Measurements from ENCODE around the gene ATIC.

Gene ATIC

GRCh38 chr2:215384710-215385109, 72.9 kb downstream of the ATIC start (continued):
- TF ChIP-seq ZNF398 (tag by site-specific recombination; IDR thresholded peaks at IDR 0.05) (no peak), SCRT1 (tag by site-specific recombination; IDR thresholded peaks at IDR 0.05; ENCODE audit: borderline replicate concordance) (no peak), ZNF707 (tag by site-specific recombination; IDR thresholded peaks at IDR 0.05) (no peak), ZNF280C (tag by site-specific recombination; IDR thresholded peaks at IDR 0.05) (no peak), GLI2 (tag by site-specific recombination; IDR thresholded peaks at IDR 0.05; ENCODE audit: borderline replicate concordance, low read depth) (no peak)

GRCh38 chr2:215386566-215386965, 74.7 kb downstream of the ATIC start:
- Histone ChIP-seq H3K4me3 (ENCODE audit: low read depth, low read length) (no peak overlapping the region), H3K4me1 (ENCODE audit: control insufficient read depth, insufficient read depth, low read length) (no peaks in the 10 kb centered on the region), H3K36me3 (ENCODE audit: control insufficient read depth in 2 of 2, insufficient read depth in 1 of 2, low read length in 2 of 2) (peaks cover 22 to 74% of the 10 kb centered on the region in 2 experiments), H3K27ac (ENCODE audit: extremely low read depth, low read depth, low read length) (no peak overlapping the region), H3K9me3 (ENCODE audit: control insufficient read depth, insufficient read depth, low read depth, low read length) (no peaks in the 10 kb centered on the region)
- ChIA-PET CTCF (interaction anchor here (0.5 kb wide), 1 partner anchor 32 kb away, joined by 3 read pairs; no protein-coding TSS in a partner anchor), POLR2A (no interaction called here)
- no peak for TF ChIP-seq ZXDB (tag by site-specific recombination; IDR thresholded peaks at IDR 0.05)
- no peak for TF ChIP-seq WT1 (tag by site-specific recombination; IDR thresholded peaks at IDR 0.05)
- no peak for TF ChIP-seq KLF8 (tag by site-specific recombination; IDR thresholded peaks at IDR 0.05)
- no peak for TF ChIP-seq ZNF16 (tag by site-specific recombination; IDR thresholded peaks at IDR 0.05; ENCODE audit: low read depth)
- TF ChIP-seq PATZ1 (tag by site-specific recombination; IDR thresholded peaks at IDR 0.05), result no peak
- TF ChIP-seq ZNF133 (tag by site-specific recombination; IDR thresholded peaks at IDR 0.05), result no peak
- TF ChIP-seq MZF1 (tag by site-specific recombination; IDR thresholded peaks at IDR 0.05; ENCODE audit: borderline replicate concordance), result no peak
- TF ChIP-seq ZFP69B (tag by site-specific recombination; IDR thresholded peaks at IDR 0.05), result no peak
- TF ChIP-seq ZNF561 (tag by site-specific recombination; IDR thresholded peaks at IDR 0.05; ENCODE audit: borderline replicate concordance), result no peak
- no peak for TF ChIP-seq ZNF596 (tag by site-specific recombination; IDR thresholded peaks at IDR 0.05)

- ChIA-PET POLR2A (no interaction called here), CTCF (no interaction called here)
- Histone ChIP-seq H3K36me3 (ENCODE audit: control insufficient read depth in 2 of 2, insufficient read depth in 1 of 2, low read length in 2 of 2) (peaks cover 24 to 74% of the 10 kb centered on the region in 2 experiments), H3K27ac (ENCODE audit: extremely low read depth, low read depth, low read length) (no peak overlapping the region), H3K4me3 (ENCODE audit: low read depth, low read length) (no peak overlapping the region), H3K4me1 (ENCODE audit: control insufficient read depth, insufficient read depth, low read length) (no peaks in the 10 kb centered on the region), H3K9me3 (ENCODE audit: control insufficient read depth, insufficient read depth, low read depth, low read length) (no peaks in the 10 kb centered on the region)
- no peak for TF ChIP-seq ZNF19 (tag by site-specific recombination; IDR thresholded peaks at IDR 0.05; ENCODE audit: low read depth)
- no peak for TF ChIP-seq ZNF140 (tag by site-specific recombination; IDR thresholded peaks at IDR 0.05)
- no peak for TF ChIP-seq ZBTB44 (tag by site-specific recombination; IDR thresholded peaks at IDR 0.05)
- TF ChIP-seq ZNF629 (tag by site-specific recombination; IDR thresholded peaks at IDR 0.05), result no peak
- no peak for TF ChIP-seq GFI1B (tag by site-specific recombination; IDR thresholded peaks at IDR 0.05)
- TF ChIP-seq ZNF302 (tag by site-specific recombination; IDR thresholded peaks at IDR 0.05; ENCODE audit: low read depth), result no peak
- no peak for TF ChIP-seq ZNF138 (tag by site-specific recombination; IDR thresholded peaks at IDR 0.05; ENCODE audit: borderline replicate concordance)
- TF ChIP-seq ZNF580 (tag by site-specific recombination; IDR thresholded peaks at IDR 0.05), result no peak
These were observed 76.3 kb downstream of the ATIC start for GRCh38 chr2:215388002-215388728.
